Activated naive CD4-positive, alpha-beta T cell treated with anti-CD3 and anti-CD28 coated beads, Interleukin-2, amount 10 ng/mL, durations not matched to agents 7 days and 5 days (primary cell): ENCODE measurements around the gene PSG11.
"Not testable (repeated sequence)": the region's sequence is repeated elsewhere in the genome, so short reads cannot be mapped to it uniquely, and the experiment has no call there.

ENCODE experiments used
- CTCF ChIA-PET: fragments of 350-600 bp; sonication (Branson Sonifier 250); formaldehyde crosslinking; loops from one replicate; lab custom pipeline; 2021; ENCODE audit warnings: antibody characterized with exemption; lab: Charles Lee
- DNase-seq: peaks from one replicate; pipeline ENCODE4 v3.0.0-alpha.2; 2020
- H3K27ac Mint-ChIP-seq: one replicate; pipeline ENCODE4 v1.8.0; 2021; ENCODE audit warnings: mild to moderate bottlenecking, moderate library complexity, mixed read lengths
- H3K27me3 Mint-ChIP-seq: one replicate; pipeline ENCODE4 v1.8.0; 2021; ENCODE audit warnings: mild to moderate bottlenecking, mixed read lengths
- H3K36me3 Mint-ChIP-seq: one replicate; pipeline ENCODE4 v1.8.0; 2021; ENCODE audit warnings: mixed read lengths
- H3K4me1 Mint-ChIP-seq: one replicate; pipeline ENCODE4 v1.8.0; 2021; ENCODE audit warnings: mixed read lengths
- H3K4me3 Mint-ChIP-seq: one replicate; pipeline ENCODE4 v1.8.0; 2021; ENCODE audit warnings: mild to moderate bottlenecking, moderate library complexity, mixed read lengths
- H3K9me3 Mint-ChIP-seq: one replicate; pipeline ENCODE4 v1.8.0; 2021; ENCODE audit warnings: mixed read lengths

PSG11 gene

GRCh38 chr19:43026369-43026768 lies at the start of gene PSG11:
TSS of gene PSG11 (minus strand) at chr19:43026469. CDS start at chr19:43026372, 97 bp downstream.
- CTCF ChIA-PET, H3K4me1 Mint-ChIP-seq, H3K36me3 Mint-ChIP-seq: not testable (repeated sequence)

DNA sequence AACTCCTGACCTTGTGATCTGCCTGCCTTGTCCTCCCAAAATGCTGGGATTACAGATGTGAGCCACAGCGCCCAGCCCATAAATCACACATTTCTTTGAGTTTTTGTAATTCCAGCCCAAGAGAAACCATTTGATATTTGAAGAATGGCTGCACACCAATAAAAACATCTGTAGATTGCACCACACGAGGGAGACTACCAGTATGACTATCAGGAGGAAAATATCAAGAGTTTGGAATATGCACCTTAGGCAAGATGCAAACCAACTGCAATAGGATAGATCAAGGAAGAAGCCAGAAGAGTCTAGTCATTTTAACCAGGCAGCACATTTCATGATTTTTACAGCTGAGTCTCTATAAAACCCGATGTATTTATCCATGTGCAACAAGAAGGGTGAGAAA lies 36.1 kb upstream of the PSG11 start:
- DNase-seq, H3K4me3 Mint-ChIP-seq, H3K27ac Mint-ChIP-seq, H3K9me3 Mint-ChIP-seq, H3K36me3 Mint-ChIP-seq, H3K4me1 Mint-ChIP-seq, CTCF ChIA-PET, H3K27me3 Mint-ChIP-seq: not testable (repeated sequence)

More at GRCh38 chr19:43026369-43026768, at the start of gene PSG11:
- not testable (repeated sequence) for DNase-seq, H3K27ac Mint-ChIP-seq, H3K4me3 Mint-ChIP-seq, H3K27me3 Mint-ChIP-seq, H3K9me3 Mint-ChIP-seq

DNA sequence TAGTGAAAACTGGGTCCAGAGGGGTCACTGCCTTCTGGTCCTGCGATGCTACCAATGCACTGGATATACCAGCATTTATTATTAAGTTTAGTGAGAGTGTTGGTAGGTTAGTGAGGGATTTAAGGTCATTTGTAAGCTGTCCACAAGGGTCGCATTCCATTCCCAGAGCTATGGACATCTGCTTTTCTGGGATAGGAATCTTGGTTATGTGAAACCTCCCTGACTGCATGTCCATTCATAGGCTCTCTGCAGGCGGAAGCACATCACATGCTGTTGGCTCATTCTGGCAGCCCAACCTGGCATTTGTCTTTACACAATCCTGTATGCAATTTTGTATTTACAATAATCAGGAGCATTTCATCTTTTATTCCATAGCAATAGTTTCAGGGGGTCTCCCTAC lies 35.1 kb upstream of the PSG11 start:
- H3K27ac Mint-ChIP-seq, H3K27me3 Mint-ChIP-seq, H3K4me1 Mint-ChIP-seq, H3K36me3 Mint-ChIP-seq, H3K4me3 Mint-ChIP-seq, DNase-seq, CTCF ChIA-PET: not testable (repeated sequence)
- peaks cover 12% of the 10 kb centered on the region for H3K9me3 Mint-ChIP-seq

- H3K4me1 Mint-ChIP-seq, DNase-seq, H3K36me3 Mint-ChIP-seq, H3K27ac Mint-ChIP-seq, H3K4me3 Mint-ChIP-seq, H3K27me3 Mint-ChIP-seq, CTCF ChIA-PET: not testable (repeated sequence)
- peaks cover 19% of the 10 kb centered on the region for H3K9me3 Mint-ChIP-seq
These were observed 34.0 kb upstream of the PSG11 start for GRCh38 chr19:43060254-43060653.

DNA sequence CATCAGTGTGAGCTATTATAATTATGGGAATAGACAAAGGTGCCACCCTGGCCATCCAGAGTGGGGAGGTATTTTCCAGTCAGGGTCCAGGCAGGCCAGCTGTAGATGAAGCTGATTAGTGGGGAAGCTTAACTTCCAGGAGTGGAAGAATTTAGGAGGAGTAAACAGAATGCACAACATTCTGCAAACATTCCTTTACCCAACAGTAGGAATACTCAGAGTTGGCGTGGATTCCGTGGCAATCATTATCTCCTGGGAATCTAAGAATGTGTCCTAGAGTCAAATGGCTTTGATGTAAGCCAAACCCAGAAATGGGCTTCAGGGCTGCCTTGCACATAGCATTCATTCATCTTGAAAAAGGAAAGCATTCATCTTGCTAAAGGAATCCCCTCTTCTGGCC lies 33.2 kb upstream of the PSG11 start:
- H3K9me3 Mint-ChIP-seq: peaks cover 23% of the 10 kb centered on the region
- H3K27ac Mint-ChIP-seq, CTCF ChIA-PET, DNase-seq, H3K4me3 Mint-ChIP-seq, H3K36me3 Mint-ChIP-seq, H3K27me3 Mint-ChIP-seq, H3K4me1 Mint-ChIP-seq: not testable (repeated sequence)

GRCh38 chr19:43058440-43058839 lies 32.2 kb upstream of the PSG11 start:
- DNase-seq, H3K36me3 Mint-ChIP-seq, CTCF ChIA-PET, H3K4me3 Mint-ChIP-seq, H3K27me3 Mint-ChIP-seq, H3K27ac Mint-ChIP-seq, H3K4me1 Mint-ChIP-seq: not testable (repeated sequence)
- peaks cover 25% of the 10 kb centered on the region for H3K9me3 Mint-ChIP-seq

DNA sequence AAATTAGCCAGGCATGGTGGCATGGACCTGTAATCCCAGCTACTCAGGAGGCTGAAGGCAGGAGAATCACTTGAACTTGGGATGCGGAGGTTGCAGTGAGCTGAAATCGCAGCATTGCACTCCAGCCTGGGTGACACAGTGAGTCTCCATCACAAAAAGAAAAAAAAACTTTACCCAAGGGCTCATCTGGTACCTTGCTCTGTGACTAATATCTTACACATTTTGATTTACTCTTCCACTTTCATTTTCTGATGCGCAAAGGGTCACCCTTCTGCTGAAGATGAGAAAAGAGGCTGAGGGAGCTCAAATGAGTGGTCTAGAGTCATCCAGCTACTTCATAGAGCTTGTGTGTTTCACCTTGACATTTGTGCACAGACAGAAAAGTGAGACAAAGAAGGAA lies 21.7 kb upstream of the PSG11 start:
- H3K36me3 Mint-ChIP-seq, H3K27me3 Mint-ChIP-seq, H3K27ac Mint-ChIP-seq, H3K9me3 Mint-ChIP-seq, DNase-seq, CTCF ChIA-PET, H3K4me3 Mint-ChIP-seq, H3K4me1 Mint-ChIP-seq: not testable (repeated sequence)

GRCh38 chr19:43046578-43046977 lies 20.3 kb upstream of the PSG11 start:
- H3K9me3 Mint-ChIP-seq, DNase-seq, H3K27ac Mint-ChIP-seq, H3K4me3 Mint-ChIP-seq, H3K4me1 Mint-ChIP-seq, H3K36me3 Mint-ChIP-seq, H3K27me3 Mint-ChIP-seq, CTCF ChIA-PET: not testable (repeated sequence)

- DNase-seq, H3K27me3 Mint-ChIP-seq, H3K4me3 Mint-ChIP-seq, H3K9me3 Mint-ChIP-seq, H3K27ac Mint-ChIP-seq, H3K4me1 Mint-ChIP-seq, CTCF ChIA-PET, H3K36me3 Mint-ChIP-seq: not testable (repeated sequence)
These were observed 17.4 kb upstream of the PSG11 start for GRCh38 chr19:43043492-43044180.

DNA sequence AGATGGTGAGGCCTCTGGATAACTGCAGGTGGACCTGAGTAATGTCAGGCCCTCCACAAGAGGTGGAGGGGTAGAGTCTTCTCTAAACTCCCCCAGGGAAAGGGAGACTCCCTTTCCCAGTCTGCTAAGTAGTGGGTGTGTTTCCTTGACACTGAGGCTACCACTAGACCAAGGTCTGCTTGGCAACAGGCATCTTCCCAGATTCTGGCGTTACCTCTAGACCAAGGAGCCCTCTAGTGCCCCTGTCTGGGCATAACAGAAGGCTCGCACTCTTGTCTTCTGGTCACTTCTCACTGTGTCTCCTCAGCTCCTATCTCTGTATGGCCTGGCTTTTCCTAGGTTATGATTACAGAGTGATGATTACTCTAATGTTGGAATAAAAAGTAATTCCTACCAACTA lies 5.4 kb upstream of the PSG11 start:
- DNase-seq, H3K9me3 Mint-ChIP-seq, H3K36me3 Mint-ChIP-seq, H3K4me3 Mint-ChIP-seq, H3K27ac Mint-ChIP-seq, CTCF ChIA-PET, H3K27me3 Mint-ChIP-seq, H3K4me1 Mint-ChIP-seq: not testable (repeated sequence)

DNA sequence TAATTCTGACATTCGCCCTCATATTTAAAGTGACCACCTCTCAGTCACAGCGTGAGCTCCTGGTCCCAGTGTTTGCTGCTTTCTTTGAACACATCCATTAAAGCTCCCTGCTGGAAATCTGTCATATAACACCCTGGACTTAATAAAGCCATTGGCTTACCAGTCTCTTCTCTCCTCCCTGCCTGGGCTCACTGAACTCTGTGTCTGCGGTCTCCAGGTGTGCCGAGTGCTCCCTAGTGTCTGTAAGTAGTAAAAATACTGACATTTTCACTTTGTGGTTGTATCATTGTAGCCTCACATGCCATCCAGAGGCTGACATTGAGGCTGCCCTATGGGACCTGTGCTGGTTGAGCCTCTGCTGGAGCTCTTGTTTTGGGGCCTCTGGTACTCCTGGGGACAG lies 2.6 kb upstream of the PSG11 start:
- Mint-ChIP-seq H3K27me3 (no peaks in the 10 kb centered on the region), H3K27ac (no peak overlapping the region), H3K9me3 (no peaks in the 10 kb centered on the region), H3K4me1 (no peaks in the 10 kb centered on the region), H3K4me3 (no peak overlapping the region), H3K36me3 (no peaks in the 10 kb centered on the region)
- CTCF ChIA-PET: no interaction called here
- no peak for DNase-seq

- H3K9me3 Mint-ChIP-seq, H3K27ac Mint-ChIP-seq, H3K4me3 Mint-ChIP-seq, DNase-seq, CTCF ChIA-PET, H3K4me1 Mint-ChIP-seq, H3K27me3 Mint-ChIP-seq, H3K36me3 Mint-ChIP-seq: not testable (repeated sequence)
These were observed 1.7 kb upstream of the PSG11 start for GRCh38 chr19:43027985-43028384.

GRCh38 chr19:43027061-43027460 lies 792 bp upstream of the PSG11 start:
- H3K27ac Mint-ChIP-seq, H3K36me3 Mint-ChIP-seq, H3K9me3 Mint-ChIP-seq, H3K4me3 Mint-ChIP-seq, CTCF ChIA-PET, H3K4me1 Mint-ChIP-seq, DNase-seq, H3K27me3 Mint-ChIP-seq: not testable (repeated sequence)

- H3K4me3 Mint-ChIP-seq, DNase-seq: not testable (repeated sequence)
These were observed 4.2 kb downstream of the PSG11 start for GRCh38 chr19:43022098-43022497.

DNA sequence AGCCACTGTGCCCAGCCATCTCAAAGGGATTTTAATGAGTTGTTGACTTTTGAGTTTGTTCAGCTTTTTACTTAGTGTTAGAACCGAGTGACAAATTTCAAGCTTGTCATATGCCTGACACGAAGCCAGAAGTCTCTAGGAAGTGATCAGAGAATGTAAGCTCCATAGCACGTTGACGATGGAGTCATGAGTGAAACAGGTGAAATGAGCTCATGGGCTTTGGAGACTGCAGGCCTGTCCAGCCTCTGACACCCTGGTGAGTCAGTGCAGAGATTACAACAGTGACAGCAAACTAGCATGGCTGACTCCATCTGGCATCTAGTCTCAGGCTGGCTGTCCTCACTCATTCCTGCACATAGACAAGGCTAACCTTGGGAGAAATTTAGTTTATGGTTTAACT lies 4.6 kb downstream of the PSG11 start:
- H3K4me3 Mint-ChIP-seq, H3K36me3 Mint-ChIP-seq, H3K27ac Mint-ChIP-seq, H3K4me1 Mint-ChIP-seq, DNase-seq, H3K27me3 Mint-ChIP-seq, H3K9me3 Mint-ChIP-seq, CTCF ChIA-PET: not testable (repeated sequence)

More at GRCh38 chr19:43022098-43022497, 4.2 kb downstream of the PSG11 start:
- CTCF ChIA-PET, H3K9me3 Mint-ChIP-seq, H3K27me3 Mint-ChIP-seq, H3K4me1 Mint-ChIP-seq, H3K36me3 Mint-ChIP-seq: not testable (repeated sequence)
- H3K27ac Mint-ChIP-seq: peak overlapping the region; percentile 26

DNA sequence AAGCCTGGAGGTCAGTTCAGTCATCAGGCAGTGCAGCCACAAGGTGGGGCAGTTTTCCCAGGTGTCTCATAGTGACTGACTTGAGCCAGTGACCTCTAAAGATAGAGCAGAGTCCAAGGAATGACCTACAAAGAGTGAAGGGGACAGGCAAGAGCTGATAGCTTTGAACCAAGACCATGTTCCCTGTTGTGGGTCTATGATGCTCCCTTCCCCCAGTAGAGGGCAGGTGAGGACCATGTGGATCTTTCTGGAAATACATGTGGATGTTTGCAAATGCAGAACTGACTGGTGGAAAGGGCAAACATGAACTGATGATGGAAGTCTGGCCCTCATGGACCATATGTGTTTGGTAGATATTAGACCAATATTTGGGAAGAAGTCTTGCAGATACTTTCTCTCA lies 6.7 kb downstream of the PSG11 start:
- CTCF ChIA-PET, H3K27ac Mint-ChIP-seq, H3K4me1 Mint-ChIP-seq, H3K4me3 Mint-ChIP-seq, DNase-seq, H3K36me3 Mint-ChIP-seq, H3K27me3 Mint-ChIP-seq, H3K9me3 Mint-ChIP-seq: not testable (repeated sequence)
